OCI-LY7 (cell line): ENCODE measurements around the gene CALN1. TPM values are rescaled to one million over a fixed set of nuclear protein-coding genes. Genes with fewer than 3 reads are reported as not detected.

Source experiments
- BruUV-seq: library from RNA; stranded (reverse); fragments of 400-500 nt; replicated peaks from 2 replicates; lab custom pipeline; 2021; lab: Mats Ljungman, UMichigan
- CTCF ChIA-PET: fragments of 300-600 bp; sonication (Branson Sonifier 250); formaldehyde crosslinking; loops from one replicate; lab custom pipeline; 2022; ENCODE audit warnings: antibody characterized with exemption; ENCODE audit not compliant: unreplicated experiment; lab: Charles Lee
- POLR2A ChIA-PET: fragments of 300-600 bp; sonication (Branson Sonifier 250); formaldehyde crosslinking; loops from one replicate; lab custom pipeline; 2022; ENCODE audit warnings: antibody characterized with exemption; lab: Charles Lee
- DNase-seq: peaks from one replicate; pipeline ENCODE4 v3.0.0-alpha.2; 2015; ENCODE audit warnings: low spot score
- H2AFZ ChIP-seq: fragments of 200-600 bp; sonication (generic), shearing (Covaris generic); 2 replicates; pipeline ENCODE4 v1.6.1; 2014; ENCODE audit warnings: mild to moderate bottlenecking, antibody characterized with exemption, low read length, moderate library complexity
- H3K27ac ChIP-seq: fragments of 200-600 bp; sonication (generic); 2 replicates; pipeline ENCODE4 v1.5.1; 2014; ENCODE audit warnings: mixed run types, low read depth, mild to moderate bottlenecking, moderate library complexity, low read length, inconsistent platforms; ENCODE audit not compliant: poor library complexity, severe bottlenecking
- H3K36me3 ChIP-seq: fragments of 200-600 bp; sonication (generic); 2 replicates; pipeline ENCODE4 v1.6.1; 2014; ENCODE audit warnings: mild to moderate bottlenecking, antibody characterized with exemption, low read length, moderate library complexity, mixed read lengths; ENCODE audit not compliant: insufficient read depth
- H3K4me1 ChIP-seq: fragments of 200-600 bp; sonication (generic); 2 replicates; pipeline ENCODE4 v1.5.1; 2014; ENCODE audit warnings: mild to moderate bottlenecking, low read length; ENCODE audit not compliant: insufficient read depth, poor library complexity, severe bottlenecking
- H3K4me2 ChIP-seq: fragments of 200-600 bp; sonication (generic); 2 replicates; pipeline ENCODE4 v1.6.1; 2014; ENCODE audit warnings: mild to moderate bottlenecking, low read length
- H3K4me3 ChIP-seq: fragments of 200-600 bp; sonication (generic); 2 replicates; pipeline ENCODE4 v1.5.1; 2014; ENCODE audit warnings: mild to moderate bottlenecking, low read depth, low read length; ENCODE audit not compliant: poor library complexity, severe bottlenecking
- H3K79me2 ChIP-seq: fragments of 200-600 bp; sonication (generic); 2 replicates; pipeline ENCODE4 v1.6.1; 2016; ENCODE audit warnings: low read depth, mild to moderate bottlenecking, low read length, moderate library complexity, mixed read lengths; ENCODE audit not compliant: insufficient read depth
- H3K9me2 ChIP-seq: fragments of 200-600 bp; sonication (generic); 2 replicates; pipeline ENCODE4 v1.6.1; 2016; ENCODE audit warnings: mild to moderate bottlenecking, low read length, mixed read lengths; ENCODE audit not compliant: insufficient read depth
- H3K9me3 ChIP-seq: fragments of 200-600 bp; sonication (generic); 2 replicates; pipeline ENCODE4 v1.6.1; 2014; ENCODE audit warnings: mild to moderate bottlenecking, mixed run types, low read length, mixed read lengths
- H4K20me1 ChIP-seq: fragments of 200-600 bp; sonication (generic); 2 replicates; pipeline ENCODE4 v1.6.1; 2014; ENCODE audit warnings: mild to moderate bottlenecking, antibody characterized with exemption, low read length, moderate library complexity, mixed read lengths; ENCODE audit not compliant: insufficient read depth
- CTCF ChIP-seq: fragments of 200-600 bp; sonication (generic); conservative IDR thresholded peaks from 2 replicates; pipeline ENCODE4 v1.5.1; 2014; ENCODE audit warnings: mild to moderate bottlenecking, antibody characterized with exemption, low read length, moderate library complexity, mixed read lengths
- EZH2phosphoT487 ChIP-seq: fragments of 200-600 bp; sonication (generic); IDR thresholded peaks from 2 replicates; pipeline ENCODE4 v1.6.1; 2018; ENCODE audit warnings: low read depth, borderline replicate concordance, mild to moderate bottlenecking, mixed run types, antibody characterized with exemption, low read length, moderate library complexity, mixed read lengths
- intact Hi-C: fragments of 100-400 bp; cut with micrococcal nuclease; formaldehyde crosslinking; loops from one replicate; pipeline ENCODE4 v1.10.0; 2022; ENCODE audit not compliant: unreplicated experiment
- total RNA-seq, 2 experiments: library from RNA; depleted of rRNA in 1 of 2; stranded (reverse); fragments of >200 nt in 1 of 2; shearing (Covaris generic) in 1 of 2; gene quantifications; 2 replicates each; pipeline ENCODE4 v1.2.3, GENCODE V29; 2014 to 2022

The CALN1 gene
- total RNA-seq, 2 experiments from 2014 or later, result not detected

GRCh38 chr7:72019436-72019835, 392.7 kb downstream of the CALN1 start:
- ChIA-PET POLR2A (no interaction called here), CTCF (no interaction called here)
- no peak overlapping the region for H3K27ac ChIP-seq
- H3K4me3 ChIP-seq, result no peak overlapping the region
- no peak for TF ChIP-seq EZH2phosphoT487
- no peak for TF ChIP-seq CTCF
- no peaks in the 10 kb centered on the region for H3K4me1 ChIP-seq
- H3K36me3 ChIP-seq, result no peaks in the 10 kb centered on the region
- H3K79me2 ChIP-seq, result no peaks in the 10 kb centered on the region
- BruUV-seq, result no TSS peak
- H3K9me2 ChIP-seq, result no peaks in the 10 kb centered on the region
- no peaks in the 10 kb centered on the region for H4K20me1 ChIP-seq
- intact Hi-C loops, result no loop called here
- H2AFZ ChIP-seq, result no peak overlapping the region
- H3K4me2 ChIP-seq, result no peak overlapping the region
- DNase-seq, result no peak
- no peaks in the 10 kb centered on the region for H3K9me3 ChIP-seq

GRCh38 chr7:72017756-72018155, 394.4 kb downstream of the CALN1 start:
- no peak overlapping the region for H3K4me2 ChIP-seq
- no peak overlapping the region for H3K4me3 ChIP-seq
- H3K9me3 ChIP-seq, result no peaks in the 10 kb centered on the region
- BruUV-seq, result no TSS peak
- no peaks in the 10 kb centered on the region for H4K20me1 ChIP-seq
- no peak overlapping the region for H3K27ac ChIP-seq
- ChIA-PET CTCF (no interaction called here), POLR2A (no interaction called here)
- no peaks in the 10 kb centered on the region for H3K79me2 ChIP-seq
- no peak for DNase-seq
- no peak overlapping the region for H2AFZ ChIP-seq
- H3K4me1 ChIP-seq, result no peaks in the 10 kb centered on the region
- H3K36me3 ChIP-seq, result no peaks in the 10 kb centered on the region
- intact Hi-C loops, result no loop called here
- no peaks in the 10 kb centered on the region for H3K9me2 ChIP-seq
- no peak for TF ChIP-seq CTCF
- TF ChIP-seq EZH2phosphoT487, result no peak

GRCh38 chr7:72016574-72016973, 395.6 kb downstream of the CALN1 start:
- TF ChIP-seq EZH2phosphoT487, result no peak
- no peak for TF ChIP-seq CTCF
- no peak for DNase-seq
- no TSS peak for BruUV-seq
- H3K9me2 ChIP-seq, result no peaks in the 10 kb centered on the region
- no peak overlapping the region for H3K4me2 ChIP-seq
- CTCF ChIA-PET, result no interaction called here
- no peaks in the 10 kb centered on the region for H3K4me1 ChIP-seq
- H3K9me3 ChIP-seq, result no peaks in the 10 kb centered on the region
- no peak overlapping the region for H2AFZ ChIP-seq
- H3K4me3 ChIP-seq, result no peak overlapping the region
- no peaks in the 10 kb centered on the region for H3K36me3 ChIP-seq
- no peaks in the 10 kb centered on the region for H3K79me2 ChIP-seq
- H4K20me1 ChIP-seq, result no peaks in the 10 kb centered on the region
- intact Hi-C loops, result no loop called here
- no peak overlapping the region for H3K27ac ChIP-seq
- POLR2A ChIA-PET, result interaction anchor here (0.7 kb wide), 1 partner anchor 16 kb away, joined by 9 read pairs; no protein-coding TSS in a partner anchor
